ENCODE data around the gene TUBGCP6.
"Not testable (repeated sequence)": the region's sequence is repeated elsewhere in the genome, so short reads cannot be mapped to it uniquely, and the experiment has no call there.

TUBGCP6 gene

GRCh38 chr22:50207383-50208140 is 37.3 kb downstream of the TUBGCP6 start:
- H3K36me3 ChIP-seq (ENCODE audit: insufficient read depth): no peaks in the 10 kb centered on the region
- peaks cover 6% of the 10 kb centered on the region; the same call in 1 of the 2 replicates for H3K79me2 ChIP-seq (ENCODE audit: insufficient read depth, low read depth)
- H2AFZ ChIP-seq (ENCODE audit: low read depth): no peak overlapping the region
- no peak overlapping the region for H3K4me3 ChIP-seq (IDR thresholded peaks at IDR 0.05; ENCODE audit: insufficient read depth, low read depth, low read length)
- no peaks in the 10 kb centered on the region for H3K27me3 ChIP-seq (ENCODE audit: insufficient read depth, low read depth)
- no peak for TF ChIP-seq CTCF (conservative IDR thresholded peaks at IDR 0.05; ENCODE audit: low read depth, low read length)
- no peak overlapping the region for H3K4me2 ChIP-seq
- no peaks in the 10 kb centered on the region for H3K4me1 ChIP-seq (ENCODE audit: low read depth, poor library complexity, severe bottlenecking)
- no peak overlapping the region for H3K9ac ChIP-seq
- no peaks in the 10 kb centered on the region for H4K20me1 ChIP-seq (ENCODE audit: insufficient read depth)
- no peak overlapping the region for H3K27ac ChIP-seq

GRCh38 chr22:50206599-50206998 is 38.2 kb downstream of the TUBGCP6 start:
- Histone ChIP-seq H2AFZ (ENCODE audit: low read depth) (no peak overlapping the region), H3K36me3 (ENCODE audit: insufficient read depth) (no peaks in the 10 kb centered on the region), H4K20me1 (ENCODE audit: insufficient read depth) (no peaks in the 10 kb centered on the region), H3K4me2 (no peak overlapping the region), H3K79me2 (ENCODE audit: insufficient read depth, low read depth) (peaks cover 6% of the 10 kb centered on the region; the same call in 1 of the 2 replicates), H3K4me3 (IDR thresholded peaks at IDR 0.05; ENCODE audit: insufficient read depth, low read depth, low read length) (no peak overlapping the region), H3K27ac (no peak overlapping the region), H3K9ac (no peak overlapping the region), H3K4me1 (ENCODE audit: low read depth, poor library complexity, severe bottlenecking) (no peaks in the 10 kb centered on the region), H3K27me3 (ENCODE audit: insufficient read depth, low read depth) (no peaks in the 10 kb centered on the region)
- TF ChIP-seq CTCF (conservative IDR thresholded peaks at IDR 0.05; ENCODE audit: low read depth, low read length): peak; percentile 24; the same call in 1 of the 2 replicates

- Histone ChIP-seq H3K36me3 (ENCODE audit: insufficient read depth) (no peaks in the 10 kb centered on the region), H3K27ac (no peak overlapping the region), H3K4me2 (no peak overlapping the region), H4K20me1 (ENCODE audit: insufficient read depth) (no peaks in the 10 kb centered on the region), H3K4me1 (ENCODE audit: low read depth, poor library complexity, severe bottlenecking) (no peaks in the 10 kb centered on the region), H3K27me3 (ENCODE audit: insufficient read depth, low read depth) (no peaks in the 10 kb centered on the region), H3K9ac (no peak overlapping the region), H3K79me2 (ENCODE audit: insufficient read depth, low read depth) (peaks cover 6% of the 10 kb centered on the region; the same call in 1 of the 2 replicates), H3K4me3 (IDR thresholded peaks at IDR 0.05; ENCODE audit: insufficient read depth, low read depth, low read length) (no peak overlapping the region), H2AFZ (ENCODE audit: low read depth) (no peak overlapping the region)
- no peak for TF ChIP-seq CTCF (conservative IDR thresholded peaks at IDR 0.05; ENCODE audit: low read depth, low read length)
These were observed 38.8 kb downstream of the TUBGCP6 start for GRCh38 chr22:50205781-50206569.

- H3K4me2 ChIP-seq; H3K4me3 ChIP-seq (IDR thresholded peaks at IDR 0.05; ENCODE audit: insufficient read depth, low read depth, low read length); H2AFZ ChIP-seq (ENCODE audit: low read depth); H4K20me1 ChIP-seq (ENCODE audit: insufficient read depth); H3K4me1 ChIP-seq (ENCODE audit: low read depth, poor library complexity, severe bottlenecking); H3K27ac ChIP-seq; H3K9ac ChIP-seq; H3K36me3 ChIP-seq (ENCODE audit: insufficient read depth); H3K79me2 ChIP-seq (ENCODE audit: insufficient read depth, low read depth); H3K27me3 ChIP-seq (ENCODE audit: insufficient read depth, low read depth): not testable (repeated sequence)
These were observed 39.8 kb downstream of the TUBGCP6 start for GRCh38 chr22:50204998-50205397.

All from KMS-11 (cell line).